ENCODE results near the gene GIPC2.
"Not testable (repeated sequence)": the region's sequence is repeated elsewhere in the genome, so short reads cannot be mapped to it uniquely, and the experiment has no call there.

Gene GIPC2

GRCh38 chr1:78038071-78038470 lies 7.7 kb upstream of the GIPC2 start:
- no peak for DNase-seq

- DNase-seq, result no peak
Measured at GRCh38 chr1:78038491-78038939, 7.3 kb upstream of the GIPC2 start.

GRCh38 chr1:78040484-78041089 lies 5.2 kb upstream of the GIPC2 start:
- DNase-seq, result no peak

- no peak for DNase-seq
Measured at GRCh38 chr1:78043436-78043835, 2.3 kb upstream of the GIPC2 start.

GRCh38 chr1:78044796-78045562 lies 787 bp upstream of the GIPC2 start:
- DNase-seq, result no peak

- no peak for DNase-seq
Measured at GRCh38 chr1:78045563-78045925, 222 bp upstream of the GIPC2 start.

GRCh38 chr1:78047106-78047505 lies 1.3 kb downstream of the GIPC2 start:
- DNase-seq, result no peak

GRCh38 chr1:78047631-78048030 lies 1.9 kb downstream of the GIPC2 start:
- DNase-seq, result no peak

GRCh38 chr1:78048446-78048845 lies 2.7 kb downstream of the GIPC2 start:
- no peak for DNase-seq

GRCh38 chr1:78049396-78049795 lies 3.6 kb downstream of the GIPC2 start:
- no peak for DNase-seq

GRCh38 chr1:78051005-78051404 lies 5.2 kb downstream of the GIPC2 start:
- DNase-seq, result no peak

GRCh38 chr1:78052685-78053405 lies 7.1 kb downstream of the GIPC2 start:
- DNase-seq, result peak in 1 of 2 experiments; percentile 3

GRCh38 chr1:78053498-78053897 lies 7.7 kb downstream of the GIPC2 start:
- no peak for DNase-seq

GRCh38 chr1:78054559-78054958 lies 8.8 kb downstream of the GIPC2 start:
- no peak for DNase-seq

- no peak for DNase-seq
Measured at GRCh38 chr1:78054972-78055371, 9.2 kb downstream of the GIPC2 start.

- no peak for DNase-seq
Measured at GRCh38 chr1:78055565-78056132, 9.9 kb downstream of the GIPC2 start.

GRCh38 chr1:78058670-78059069 lies 12.9 kb downstream of the GIPC2 start:
- DNase-seq, result no peak

- no peak for DNase-seq
Measured at GRCh38 chr1:78060857-78061563, 15.2 kb downstream of the GIPC2 start.

GRCh38 chr1:78061825-78062523 lies 16.2 kb downstream of the GIPC2 start:
- no peak for DNase-seq

GRCh38 chr1:78064886-78065285 lies 19.1 kb downstream of the GIPC2 start:
- DNase-seq, result not testable (repeated sequence)

GRCh38 chr1:78068681-78069283 lies 23.0 kb downstream of the GIPC2 start:
- DNase-seq, result no peak

GRCh38 chr1:78069784-78070183 lies 24.0 kb downstream of the GIPC2 start:
- no peak for DNase-seq
